WTC11 (cell line): ENCODE results near the gene CDS1.

Experiments used
- FOXJ3 ChIP-seq: sonication (generic); formaldehyde crosslinking; IDR thresholded peaks from 2 replicates; pipeline ENCODE4 v1.9.0; 2021; ENCODE audit warnings: missing genetic modification reagents, mild to moderate bottlenecking, borderline replicate concordance
- JUN ChIP-seq: sonication (generic); formaldehyde crosslinking; IDR thresholded peaks from 2 replicates; pipeline ENCODE4 v1.8.0; 2023; ENCODE audit warnings: mild to moderate bottlenecking, missing genetic modification reagents
- MXD4 ChIP-seq: fragments of 250-450 bp; sonication (Bioruptor Pico); IDR thresholded peaks from 2 replicates; pipeline ENCODE4 v1.8.0; 2021; ENCODE audit warnings: mild to moderate bottlenecking, moderate library complexity, borderline replicate concordance
- NR3C1 ChIP-seq: sonication (generic); formaldehyde crosslinking; conservative IDR thresholded peaks from 2 replicates; pipeline ENCODE4 v1.8.1; 2023; ENCODE audit warnings: low read depth, mild to moderate bottlenecking, missing genetic modification reagents
- ZNF138 ChIP-seq: sonication (generic); formaldehyde crosslinking; conservative IDR thresholded peaks from 2 replicates; pipeline ENCODE4 v1.8.1; 2022; ENCODE audit warnings: mild to moderate bottlenecking, moderate library complexity, missing genetic modification reagents
- ZNF232 ChIP-seq: sonication (generic); formaldehyde crosslinking; IDR thresholded peaks from 2 replicates; pipeline ENCODE4 v1.8.0; 2022; ENCODE audit warnings: mild to moderate bottlenecking, missing genetic modification reagents
- ZNF396 ChIP-seq: fragments of 250-450 bp; sonication (Bioruptor Pico); IDR thresholded peaks from 2 replicates; pipeline ENCODE4 v1.8.0; 2021; ENCODE audit warnings: mild to moderate bottlenecking, moderate library complexity, borderline replicate concordance
- TF ChIP-seq, protein P1 (sequence below): sonication (generic); formaldehyde crosslinking; IDR thresholded peaks from 2 replicates; pipeline ENCODE4 v1.8.1; 2022; ENCODE audit warnings: low read depth, mild to moderate bottlenecking, moderate library complexity, missing genetic modification reagents, borderline replicate concordance
- TF ChIP-seq, protein P2 (sequence below): fragments of 200-600 bp; IDR thresholded peaks from 2 replicates; pipeline ENCODE4 v1.8.0; 2022; ENCODE audit warnings: antibody characterized with exemption

DNA sequence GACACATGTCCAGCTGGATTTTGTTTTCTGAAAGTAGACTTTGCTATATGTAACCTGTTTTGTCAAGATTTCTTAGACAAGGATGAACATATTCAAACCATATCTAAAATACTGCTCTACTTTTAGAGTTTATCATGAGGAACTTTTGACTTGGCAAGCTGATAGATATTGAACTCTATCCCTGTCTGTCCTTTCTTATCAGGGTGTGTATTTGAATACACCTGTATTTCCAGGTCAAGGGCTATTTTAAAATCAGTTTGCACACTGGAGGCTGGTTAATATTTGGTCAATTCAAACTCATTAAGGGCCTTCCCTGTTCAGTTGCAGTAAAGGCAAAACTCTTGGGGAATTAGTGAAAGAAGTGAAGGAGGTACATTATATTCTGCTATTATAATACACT lies 2.3 kb downstream of the CDS1 start:
- TF ChIP-seq, protein P1, sequence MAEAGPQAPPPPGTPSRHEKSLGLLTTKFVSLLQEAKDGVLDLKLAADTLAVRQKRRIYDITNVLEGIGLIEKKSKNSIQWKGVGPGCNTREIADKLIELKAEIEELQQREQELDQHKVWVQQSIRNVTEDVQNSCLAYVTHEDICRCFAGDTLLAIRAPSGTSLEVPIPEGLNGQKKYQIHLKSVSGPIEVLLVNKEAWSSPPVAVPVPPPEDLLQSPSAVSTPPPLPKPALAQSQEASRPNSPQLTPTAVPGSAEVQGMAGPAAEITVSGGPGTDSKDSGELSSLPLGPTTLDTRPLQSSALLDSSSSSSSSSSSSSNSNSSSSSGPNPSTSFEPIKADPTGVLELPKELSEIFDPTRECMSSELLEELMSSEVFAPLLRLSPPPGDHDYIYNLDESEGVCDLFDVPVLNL (CRISPR knock-in tag): no peak
- no peak for TF ChIP-seq FOXJ3 (CRISPR knock-in tag)
- TF ChIP-seq JUN: no peak
- TF ChIP-seq, protein P2, sequence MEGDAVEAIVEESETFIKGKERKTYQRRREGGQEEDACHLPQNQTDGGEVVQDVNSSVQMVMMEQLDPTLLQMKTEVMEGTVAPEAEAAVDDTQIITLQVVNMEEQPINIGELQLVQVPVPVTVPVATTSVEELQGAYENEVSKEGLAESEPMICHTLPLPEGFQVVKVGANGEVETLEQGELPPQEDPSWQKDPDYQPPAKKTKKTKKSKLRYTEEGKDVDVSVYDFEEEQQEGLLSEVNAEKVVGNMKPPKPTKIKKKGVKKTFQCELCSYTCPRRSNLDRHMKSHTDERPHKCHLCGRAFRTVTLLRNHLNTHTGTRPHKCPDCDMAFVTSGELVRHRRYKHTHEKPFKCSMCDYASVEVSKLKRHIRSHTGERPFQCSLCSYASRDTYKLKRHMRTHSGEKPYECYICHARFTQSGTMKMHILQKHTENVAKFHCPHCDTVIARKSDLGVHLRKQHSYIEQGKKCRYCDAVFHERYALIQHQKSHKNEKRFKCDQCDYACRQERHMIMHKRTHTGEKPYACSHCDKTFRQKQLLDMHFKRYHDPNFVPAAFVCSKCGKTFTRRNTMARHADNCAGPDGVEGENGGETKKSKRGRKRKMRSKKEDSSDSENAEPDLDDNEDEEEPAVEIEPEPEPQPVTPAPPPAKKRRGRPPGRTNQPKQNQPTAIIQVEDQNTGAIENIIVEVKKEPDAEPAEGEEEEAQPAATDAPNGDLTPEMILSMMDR: no peak
- no peak for TF ChIP-seq NR3C1 (CRISPR knock-in tag)
- TF ChIP-seq ZNF232 (CRISPR knock-in tag): no peak
- TF ChIP-seq ZNF138 (CRISPR knock-in tag): no peak
- no peak for TF ChIP-seq MXD4
- no peak for TF ChIP-seq ZNF396 (CRISPR knock-in tag)
